Muscle layer of duodenum (tissue), 2 donors: ENCODE measurements around the gene NDRG2.
"Not testable (repeated sequence)": the region's sequence is repeated elsewhere in the genome, so short reads cannot be mapped to it uniquely, and the experiment has no call there.

Source experiments
- H3K27ac ChIP-seq: one replicate; pipeline ENCODE4 v1.7.0; 2013; ENCODE audit warnings: mild to moderate bottlenecking, low read length
- H3K27me3 ChIP-seq: one replicate; pipeline ENCODE4 v1.7.0; 2013; ENCODE audit warnings: low read depth, mild to moderate bottlenecking, control low read depth, low read length
- H3K36me3 ChIP-seq, 2 donors: one replicate each; pipeline ENCODE4 v1.7.0; 2013; ENCODE audit warnings: low read length in 2 of 2, control low read depth in 1 of 2, mild to moderate bottlenecking in 1 of 2; ENCODE audit not compliant: insufficient read depth in 2 of 2, control insufficient read depth in 1 of 2
- H3K4me1 ChIP-seq, 2 donors: one replicate each; pipeline ENCODE4 v1.7.0; 2013; ENCODE audit warnings: low read length in 2 of 2, mild to moderate bottlenecking in 2 of 2, control low read depth in 1 of 2, moderate library complexity in 1 of 2; ENCODE audit not compliant: insufficient read depth in 2 of 2, control insufficient read depth in 1 of 2
- H3K4me3 ChIP-seq, 2 donors: one replicate each; pipeline ENCODE4 v1.7.0; 2013; ENCODE audit warnings: low read length in 2 of 2, low read depth in 1 of 2, mild to moderate bottlenecking in 1 of 2
- H3K9me3 ChIP-seq, 2 donors: one replicate each; pipeline ENCODE4 v1.7.0; 2013; ENCODE audit warnings: low read length in 2 of 2, control low read depth in 1 of 2, mild to moderate bottlenecking in 1 of 2; ENCODE audit not compliant: control insufficient read depth in 1 of 2
- donor health status: healthy.

The NDRG2 gene

DNA sequence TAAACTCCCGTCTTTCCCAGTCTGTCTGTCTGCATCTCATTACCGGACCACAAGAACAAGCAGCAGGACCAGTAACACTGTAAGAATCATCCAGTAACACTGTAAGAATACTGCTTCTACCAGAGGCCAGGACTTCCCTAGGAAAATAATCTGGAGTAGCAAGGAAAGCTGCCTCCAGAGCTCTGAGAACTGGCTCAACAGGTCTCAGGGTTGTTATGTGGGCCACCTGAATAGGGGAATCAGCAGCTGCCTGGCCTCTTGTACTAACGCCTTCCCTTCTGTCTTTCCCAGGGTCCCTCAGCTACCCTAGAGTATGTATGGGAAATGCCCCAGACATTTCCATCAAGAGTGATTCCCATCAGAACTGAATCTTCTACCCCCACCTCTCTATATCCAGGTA lies 26.7 kb downstream of the NDRG2 start:
- no peaks in the 10 kb centered on the region for H3K27me3 ChIP-seq
- no peaks in the 10 kb centered on the region for H3K4me1 ChIP-seq
- H3K4me3 ChIP-seq = no peak overlapping the region
- no peaks in the 10 kb centered on the region for H3K9me3 ChIP-seq
- H3K27ac ChIP-seq = no peak overlapping the region
- H3K36me3 ChIP-seq = peaks cover 31 to 40% of the 10 kb centered on the region in 2 donors

GRCh38 chr14:20997564-20997963 lies 27.3 kb downstream of the NDRG2 start:
- Histone ChIP-seq H3K36me3 (peaks cover 37 to 46% of the 10 kb centered on the region in 2 donors), H3K4me1 (no peaks in the 10 kb centered on the region), H3K27me3 (no peaks in the 10 kb centered on the region), H3K27ac (no peak overlapping the region), H3K9me3 (no peaks in the 10 kb centered on the region), H3K4me3 (no peak overlapping the region)

- no peaks in the 10 kb centered on the region for H3K9me3 ChIP-seq
- H3K4me1 ChIP-seq = peaks cover 0 to under 1% of the 10 kb centered on the region in 2 donors
- no peak overlapping the region for H3K4me3 ChIP-seq
- no peak overlapping the region for H3K27ac ChIP-seq
- H3K36me3 ChIP-seq = peaks cover 42 to 50% of the 10 kb centered on the region in 2 donors
- no peaks in the 10 kb centered on the region for H3K27me3 ChIP-seq
These were observed 27.7 kb downstream of the NDRG2 start for GRCh38 chr14:20997115-20997514.

GRCh38 chr14:20996521-20996920 lies 28.3 kb downstream of the NDRG2 start:
- Histone ChIP-seq H3K27me3 (no peaks in the 10 kb centered on the region), H3K36me3 (peaks cover 45 to 55% of the 10 kb centered on the region in 2 donors), H3K9me3 (no peaks in the 10 kb centered on the region), H3K4me3 (no peak overlapping the region), H3K27ac (no peak overlapping the region), H3K4me1 (peaks cover 0 to 7% of the 10 kb centered on the region in 2 donors)

- H3K27me3 ChIP-seq = no peaks in the 10 kb centered on the region
- H3K27ac ChIP-seq = peak within 1 kb of the TSS; percentile 89
These were observed 34.9 kb downstream of the NDRG2 start, which contains the start of gene METTL17 for GRCh38 chr14:20989787-20990600. TSS of gene METTL17 (plus strand) at chr14:20989980. CDS start at chr14:20990003, 23 bp downstream.

DNA sequence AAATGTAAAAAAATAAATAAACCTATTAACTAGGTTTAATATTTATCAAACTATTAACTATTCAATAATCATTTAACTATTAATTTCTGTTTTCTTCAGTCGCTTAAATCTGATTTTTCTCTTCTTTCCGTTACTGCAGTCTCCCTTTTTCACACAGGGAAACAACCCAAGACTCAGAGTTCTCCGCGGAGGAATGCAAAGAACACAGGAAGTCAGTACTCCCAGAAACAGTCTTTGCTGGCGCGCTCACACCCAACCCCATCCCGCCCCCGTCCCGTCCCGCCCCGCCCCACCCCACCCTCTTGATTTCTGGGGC lies 35.4 kb downstream of the NDRG2 start:
- Histone ChIP-seq H3K4me1 (peaks cover 12 to 21% of the 10 kb centered on the region in 2 donors), H3K36me3 (peaks cover 22 to 28% of the 10 kb centered on the region in 2 donors), H3K4me3 (peak overlapping the region; percentile 47 to 99), H3K9me3 (no peaks in the 10 kb centered on the region), H3K27me3 (no peaks in the 10 kb centered on the region), H3K27ac (peak overlapping the region; percentile 89)

More at GRCh38 chr14:20989787-20990600, 34.9 kb downstream of the NDRG2 start, which contains the start of gene METTL17:
- H3K4me3 ChIP-seq = peak within 1 kb of the TSS; percentile 97 to 99
- no peaks in the 10 kb centered on the region for H3K9me3 ChIP-seq
- H3K36me3 ChIP-seq = peaks cover 27 to 34% of the 10 kb centered on the region in 2 donors
- peaks cover 12 to 21% of the 10 kb centered on the region in 2 donors for H3K4me1 ChIP-seq

- Histone ChIP-seq H3K27ac (peak overlapping the region; percentile 89), H3K27me3 (no peaks in the 10 kb centered on the region), H3K4me1 (peaks cover 12 to 21% of the 10 kb centered on the region in 2 donors), H3K9me3 (no peaks in the 10 kb centered on the region), H3K4me3 (peak overlapping the region; percentile 22 to 47), H3K36me3 (peaks cover 16 to 23% of the 10 kb centered on the region in 2 donors)
These were observed 36.0 kb downstream of the NDRG2 start for GRCh38 chr14:20988717-20989470.

GRCh38 chr14:20986811-20987210 lies 38.0 kb downstream of the NDRG2 start:
- Histone ChIP-seq H3K27ac (no peak overlapping the region), H3K4me3 (no peak overlapping the region)

DNA sequence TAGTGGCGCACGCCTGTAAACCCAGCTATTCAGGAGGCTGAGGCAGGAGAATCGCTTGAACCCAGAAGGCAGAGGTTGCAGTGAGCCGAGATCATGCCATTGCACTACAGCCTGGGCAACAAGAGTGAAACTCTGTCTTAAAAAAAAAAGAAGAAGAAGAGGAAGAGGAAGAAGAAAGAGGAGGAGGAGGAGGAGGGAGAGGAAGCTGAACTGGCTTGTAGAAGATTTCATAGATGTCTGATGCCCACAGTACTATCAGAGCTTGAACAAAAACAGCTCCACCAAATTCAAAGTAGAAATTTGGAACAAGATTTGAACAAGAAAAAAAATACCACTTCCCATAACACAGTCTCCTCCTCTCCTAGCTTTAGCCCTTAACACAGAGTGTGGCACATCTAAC lies 39.2 kb downstream of the NDRG2 start:
- H3K27me3 ChIP-seq, H3K4me3 ChIP-seq, H3K36me3 ChIP-seq, H3K9me3 ChIP-seq, H3K4me1 ChIP-seq, H3K27ac ChIP-seq: not testable (repeated sequence)

More at GRCh38 chr14:20986811-20987210, 38.0 kb downstream of the NDRG2 start:
- H3K4me1 ChIP-seq = peaks cover 12 to 17% of the 10 kb centered on the region in 2 donors
- H3K36me3 ChIP-seq = peaks cover 0 to 2% of the 10 kb centered on the region in 2 donors
- H3K27me3 ChIP-seq = no peaks in the 10 kb centered on the region
- H3K9me3 ChIP-seq = no peaks in the 10 kb centered on the region

DNA sequence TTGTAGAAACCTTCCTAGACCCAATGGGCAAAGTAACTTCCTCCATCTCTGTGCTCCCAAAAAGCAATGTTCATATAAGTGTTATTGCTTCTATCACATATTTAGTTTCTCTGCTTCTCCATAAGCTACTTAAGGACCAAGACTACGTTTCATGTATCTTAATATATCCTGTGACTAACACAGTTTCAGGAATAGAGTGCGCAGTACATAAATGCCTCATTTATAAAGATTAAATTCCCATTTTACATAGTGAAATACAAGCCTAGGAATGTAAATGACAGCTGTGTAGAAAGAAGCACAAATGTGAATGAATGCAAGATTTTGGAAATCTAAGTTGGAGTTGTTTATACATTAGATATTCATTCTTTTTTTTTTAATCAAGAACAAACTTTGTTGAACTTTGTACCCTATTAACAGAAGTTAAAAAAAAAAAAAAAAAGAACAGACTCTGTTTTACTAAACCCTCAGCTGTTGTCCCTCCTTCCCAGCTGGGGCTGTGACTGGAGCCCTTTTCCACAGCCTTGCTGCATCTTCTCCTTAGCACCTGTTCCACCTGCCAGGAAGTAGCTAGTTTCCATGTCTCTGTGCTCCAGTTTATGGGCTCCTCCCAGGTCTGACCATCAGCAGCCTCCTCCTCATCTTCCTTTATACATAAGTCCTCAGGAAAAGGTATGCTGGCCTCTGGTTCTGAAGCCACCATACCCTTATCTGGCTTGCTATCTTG lies 42.1 kb downstream of the NDRG2 start:
- Histone ChIP-seq H3K27ac (no peak overlapping the region), H3K9me3 (no peaks in the 10 kb centered on the region), H3K4me3 (no peak overlapping the region)

DNA sequence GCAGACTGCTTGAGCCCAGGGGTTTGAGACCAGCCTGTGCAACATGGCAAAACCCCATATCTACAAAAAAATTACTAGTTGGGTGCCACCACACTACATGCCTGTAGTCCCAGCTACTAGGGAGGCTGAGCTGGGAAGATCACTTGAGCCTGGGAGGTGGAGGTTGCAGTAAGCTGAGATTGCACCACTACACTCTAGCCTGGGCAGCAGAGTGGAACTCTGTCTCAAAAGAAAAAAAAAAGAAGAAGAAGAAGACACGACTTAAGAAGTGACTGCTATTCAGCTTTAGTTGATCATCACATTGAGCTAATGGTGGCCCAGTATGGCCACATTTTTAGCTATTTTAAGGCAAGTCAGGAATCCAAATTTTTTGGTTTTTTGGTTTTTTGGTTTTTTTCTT lies 44.0 kb downstream of the NDRG2 start:
- Histone ChIP-seq H3K9me3 (no peaks in the 10 kb centered on the region), H3K36me3 (no peaks in the 10 kb centered on the region), H3K4me1 (no peaks in the 10 kb centered on the region), H3K27me3 (no peaks in the 10 kb centered on the region), H3K27ac (no peak overlapping the region), H3K4me3 (no peak overlapping the region)

More for the DNA sequence above, 42.1 kb downstream of the NDRG2 start:
- Histone ChIP-seq H3K27me3 (no peaks in the 10 kb centered on the region), H3K36me3 (no peaks in the 10 kb centered on the region), H3K4me1 (no peaks in the 10 kb centered on the region)
